ENCODE data around the gene RPL28.

Gene RPL28

GRCh38 chr19:55385724-55386492 lies at the start of gene RPL28:
RPL28 (plus strand) TSS chr19:55385932; CDS start chr19:55386358, 426 bp downstream.
- DNase-seq, result peak; percentile 97 to 98

GRCh38 chr19:55336101-55336500 lies 49.6 kb upstream of the RPL28 start:
- DNase-seq, result no peak

- DNase-seq, result peak; percentile 100
These were observed 46.4 kb upstream of the RPL28 start, which contains the start of gene KMT5C for GRCh38 chr19:55339105-55339888. KMT5C (plus strand) TSS chr19:55339876; CDS start chr19:55341937, 2,061 bp downstream.

- peak in 1 of 2 experiments; percentile 33 for DNase-seq
These were observed 45.6 kb upstream of the RPL28 start for GRCh38 chr19:55339889-55340783.

- peak; percentile 29 to 50 for DNase-seq
These were observed 45.0 kb upstream of the RPL28 start for GRCh38 chr19:55340784-55341147.

GRCh38 chr19:55341171-55341588 lies 44.6 kb upstream of the RPL28 start:
- peak; percentile 43 to 50 for DNase-seq

GRCh38 chr19:55341595-55342531 lies 43.9 kb upstream of the RPL28 start:
- no peak for DNase-seq

GRCh38 chr19:55344444-55344843 lies 41.3 kb upstream of the RPL28 start:
- DNase-seq, result no peak

- DNase-seq, result no peak
These were observed 40.5 kb upstream of the RPL28 start for GRCh38 chr19:55345101-55345817.

- no peak for DNase-seq
These were observed 39.7 kb upstream of the RPL28 start for GRCh38 chr19:55345818-55346724.

GRCh38 chr19:55346725-55347441 lies 38.8 kb upstream of the RPL28 start:
- no peak for DNase-seq

- DNase-seq, result no peak
These were observed 38.2 kb upstream of the RPL28 start for GRCh38 chr19:55347442-55348009.

- no peak for DNase-seq
These were observed 37.3 kb upstream of the RPL28 start for GRCh38 chr19:55348317-55349034.

- no peak for DNase-seq
These were observed 35.0 kb upstream of the RPL28 start for GRCh38 chr19:55350620-55351315.

- no peak for DNase-seq
These were observed 33.7 kb upstream of the RPL28 start for GRCh38 chr19:55352040-55352439.

GRCh38 chr19:55352549-55353145 lies 33.1 kb upstream of the RPL28 start:
- no peak for DNase-seq

- DNase-seq, result no peak
These were observed 32.4 kb upstream of the RPL28 start for GRCh38 chr19:55353356-55353802.
